Posterior cingulate gyrus (tissue), 11 donors: ENCODE results near the gene HOXB2.

ENCODE experiments used
- DNase-seq, 10 donors: peaks; one replicate each; pipeline versions ENCODE4 v3.0.0 to v3.0.0-alpha.2; 2020 to 2021; ENCODE audit warnings: mixed read lengths in 3 of 10
- intact Hi-C: fragments of 100-400 bp; cut with DNase I; formaldehyde crosslinking; loops from one replicate; pipeline ENCODE4 v1.15.1; 2023

The HOXB2 gene

DNA sequence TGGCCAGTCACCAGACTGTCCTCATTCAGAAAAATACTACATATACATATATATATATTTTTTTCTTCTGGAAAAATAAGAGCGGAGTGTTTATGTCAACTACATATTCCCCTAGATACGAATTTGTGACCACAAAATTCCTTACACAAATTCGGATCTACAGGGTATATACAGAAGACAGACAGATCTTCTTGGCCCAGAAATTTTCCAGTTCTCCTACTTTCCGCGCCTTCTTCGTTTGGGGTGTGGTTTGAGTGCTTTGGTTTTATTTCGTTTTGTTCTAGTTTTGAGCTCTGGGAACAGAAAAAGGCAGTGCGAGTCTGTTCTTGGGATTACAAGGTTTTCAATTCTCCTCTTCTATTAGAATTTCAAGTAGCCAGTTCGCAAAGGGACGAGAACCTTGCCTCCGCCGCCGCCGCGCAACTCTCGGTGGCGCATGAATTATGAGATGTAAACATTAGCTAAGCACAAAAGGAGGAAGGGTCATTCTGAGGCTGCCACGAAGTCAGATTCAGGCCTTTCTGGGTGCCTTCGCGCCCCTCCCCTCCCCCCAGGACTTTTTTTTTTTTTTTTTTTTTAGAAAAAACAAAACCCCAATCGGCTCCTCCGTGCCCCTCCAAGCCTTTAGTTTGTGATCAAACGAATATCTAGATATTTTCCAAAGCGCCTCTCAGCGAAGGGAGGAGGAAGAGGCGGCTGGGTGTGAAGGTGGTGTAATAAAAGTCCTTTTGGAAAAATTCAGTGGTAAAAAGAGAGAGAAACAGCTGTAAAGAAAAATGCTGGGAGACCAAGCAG, 35.0 kb upstream of the HOXB2 start:
- intact Hi-C loops = no loop called here

DNA sequence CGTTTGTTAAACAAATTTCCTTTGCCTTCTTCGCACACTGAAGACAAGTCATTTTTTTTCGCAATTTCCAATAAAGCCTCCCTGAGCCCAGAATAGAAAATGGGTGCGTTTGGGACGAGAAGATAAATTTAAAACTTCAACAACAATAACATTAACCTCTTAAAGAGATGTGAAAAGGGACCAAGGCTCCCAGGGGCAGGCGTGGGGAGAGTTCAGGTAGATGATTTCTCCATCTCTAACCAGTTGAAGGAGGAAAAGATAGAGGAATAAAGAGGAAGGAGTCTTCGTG, 34.5 kb upstream of the HOXB2 start:
- intact Hi-C loops = no loop called here
- peak in 1 of 10 donors; percentile 14 for DNase-seq

More for the DNA sequence above, 35.0 kb upstream of the HOXB2 start:
- DNase-seq = no peak

DNA sequence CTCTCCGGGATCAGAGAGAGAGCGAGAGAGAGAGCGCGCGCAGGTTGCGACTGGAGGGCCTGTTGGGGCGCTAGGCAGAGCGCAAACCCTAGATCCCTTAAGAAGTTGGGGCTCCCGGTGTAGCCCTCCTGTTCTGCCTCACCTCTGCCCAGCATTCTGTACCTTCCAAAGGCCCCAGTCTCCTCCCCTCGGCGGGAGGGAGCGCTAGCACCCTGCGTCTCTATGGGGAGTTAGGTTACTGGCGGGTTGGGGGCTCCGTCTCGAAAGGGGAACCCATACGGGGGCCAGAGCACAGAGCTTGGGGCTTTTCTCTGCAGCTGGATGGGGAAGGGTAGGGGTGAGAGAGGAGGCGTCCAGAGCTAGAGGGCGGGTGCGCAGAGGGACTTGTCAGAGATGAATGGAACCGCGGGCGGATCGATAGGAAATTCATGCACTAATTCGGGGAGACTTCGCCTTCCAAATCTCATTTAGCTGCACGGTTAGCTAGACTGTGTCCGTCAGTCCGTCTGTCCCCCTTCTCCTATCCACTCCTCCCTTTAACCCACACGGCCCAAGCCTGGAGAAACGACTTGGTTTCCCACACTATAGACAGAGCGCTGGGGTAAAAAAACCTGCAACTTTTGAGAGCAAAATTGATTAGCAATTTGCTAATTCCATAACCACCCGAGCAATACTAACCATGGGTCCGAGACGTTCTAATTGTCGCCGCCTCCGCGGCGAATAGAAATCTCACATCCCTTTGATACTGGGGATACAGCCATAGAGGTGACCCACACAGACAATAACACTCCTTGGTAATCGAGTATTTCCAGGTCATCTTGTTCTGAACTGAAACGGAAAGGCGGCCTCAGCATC, 33.9 kb upstream of the HOXB2 start:
- intact Hi-C loops = no loop called here
- DNase-seq = peak in 1 of 10 donors; percentile 37

DNA sequence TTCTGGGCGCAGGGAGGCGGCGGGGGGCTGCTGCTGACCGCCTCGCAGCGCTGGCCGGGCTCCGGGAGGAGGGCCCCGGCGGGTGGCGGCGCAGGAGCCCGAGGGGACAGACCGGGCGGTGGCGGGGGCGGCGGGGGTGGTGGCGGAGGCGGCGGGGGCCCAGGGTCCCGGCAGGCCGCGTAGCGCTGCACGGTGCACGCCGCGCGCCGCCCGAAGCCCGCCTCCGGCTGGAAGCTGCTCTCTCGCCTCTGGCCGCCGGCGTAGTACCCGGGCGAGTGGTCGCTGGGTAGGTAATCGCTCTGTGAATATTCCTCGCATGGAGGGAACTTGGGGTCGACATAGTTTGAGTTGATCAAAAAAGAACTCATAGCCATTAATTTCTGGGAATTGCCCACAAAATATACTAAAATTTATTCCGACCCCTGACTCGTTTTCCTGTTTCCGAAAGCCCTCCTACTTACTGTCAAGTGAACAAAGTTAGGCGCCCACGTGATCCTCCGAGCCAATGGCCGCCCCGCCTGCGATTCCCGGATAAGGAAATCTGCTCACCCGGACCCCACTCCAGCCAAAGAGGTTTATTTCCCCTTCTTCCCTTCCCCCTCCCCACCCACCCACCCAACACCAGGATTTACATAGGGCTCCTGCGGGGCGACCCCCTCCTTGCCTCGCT, 33.2 kb upstream of the HOXB2 start, which contains the start of gene HOXB4:
HOXB4 (minus strand) TSS at position 405 of the 670 bp plus-strand sequence; CDS start at position 374, 31 bp downstream.
- intact Hi-C loops = no loop called here
- peak in 3 of 10 donors; percentile 11 to 80 (median 25) for DNase-seq

DNA sequence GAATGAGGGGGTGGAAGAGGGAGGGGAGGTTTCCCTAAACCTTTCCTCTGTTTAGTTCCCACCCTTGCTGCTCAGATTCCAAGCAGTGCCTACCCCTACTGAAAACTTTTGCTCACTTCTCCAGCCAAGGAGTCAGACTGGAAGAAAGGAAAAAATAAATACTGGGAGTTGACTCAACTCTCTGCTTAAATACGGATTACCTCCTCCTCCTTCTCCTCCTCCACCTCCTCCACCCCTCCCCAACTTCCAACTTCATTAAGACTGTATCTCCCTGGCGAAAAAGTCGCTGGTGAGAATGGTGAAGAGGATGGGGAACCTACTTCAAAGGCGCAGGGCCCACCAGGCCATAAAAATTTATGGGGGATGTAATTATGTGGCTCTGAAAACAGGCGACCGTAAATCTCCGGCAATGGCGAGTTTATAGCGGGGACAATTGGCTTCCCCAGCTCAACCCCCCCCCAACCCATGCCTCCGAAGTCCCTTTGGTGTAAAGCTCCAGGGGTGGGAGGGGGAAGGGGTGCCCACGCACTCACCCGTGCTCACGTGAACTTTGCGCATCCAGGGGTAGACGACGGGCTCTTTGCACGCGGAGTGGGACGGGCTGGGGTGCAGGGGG, 32.5 kb upstream of the HOXB2 start:
- intact Hi-C loops = no loop called here
- DNase-seq = peak in 1 of 10 donors; percentile 8

DNA sequence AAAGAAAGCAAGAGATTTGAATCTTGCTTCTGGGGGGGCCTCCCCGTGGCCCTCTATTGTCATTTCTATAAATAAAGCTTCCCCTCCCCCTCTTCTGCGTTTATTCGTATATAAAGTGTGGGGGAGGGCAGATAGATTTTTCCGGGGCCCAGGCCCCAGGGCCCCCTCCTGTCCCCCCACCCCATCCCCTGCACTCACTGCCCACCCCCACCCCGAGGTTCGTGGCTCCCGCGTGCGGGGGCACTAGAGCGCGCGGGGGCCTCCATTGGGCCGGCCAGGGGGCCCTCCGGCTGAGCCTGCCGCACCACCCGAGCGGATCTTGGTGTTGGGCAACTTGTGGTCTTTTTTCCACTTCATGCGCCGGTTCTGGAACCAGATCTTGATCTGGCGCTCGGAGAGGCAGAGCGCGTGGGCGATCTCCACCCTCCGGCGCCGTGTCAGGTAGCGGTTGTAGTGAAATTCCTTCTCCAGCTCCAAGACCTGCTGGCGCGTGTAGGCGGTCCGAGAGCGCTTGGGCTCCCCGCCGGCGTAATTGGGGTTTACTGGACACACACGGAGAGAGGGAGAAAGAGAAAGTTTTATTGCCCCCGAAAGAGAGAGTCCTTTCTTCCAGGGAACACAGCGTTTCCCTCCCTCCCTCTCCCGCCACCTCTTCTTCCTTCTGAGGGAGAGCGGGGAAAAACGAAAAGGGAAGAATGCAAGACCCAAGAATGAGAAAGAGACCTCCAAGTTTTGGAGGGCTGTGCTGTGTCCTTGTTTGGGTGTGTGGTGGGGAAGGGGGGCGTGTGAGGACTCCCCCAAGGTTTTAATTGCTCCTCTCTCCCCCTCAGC, 31.8 kb upstream of the HOXB2 start:
- intact Hi-C loops = no loop called here
- DNase-seq = peak in 1 of 10 donors; percentile 57

DNA sequence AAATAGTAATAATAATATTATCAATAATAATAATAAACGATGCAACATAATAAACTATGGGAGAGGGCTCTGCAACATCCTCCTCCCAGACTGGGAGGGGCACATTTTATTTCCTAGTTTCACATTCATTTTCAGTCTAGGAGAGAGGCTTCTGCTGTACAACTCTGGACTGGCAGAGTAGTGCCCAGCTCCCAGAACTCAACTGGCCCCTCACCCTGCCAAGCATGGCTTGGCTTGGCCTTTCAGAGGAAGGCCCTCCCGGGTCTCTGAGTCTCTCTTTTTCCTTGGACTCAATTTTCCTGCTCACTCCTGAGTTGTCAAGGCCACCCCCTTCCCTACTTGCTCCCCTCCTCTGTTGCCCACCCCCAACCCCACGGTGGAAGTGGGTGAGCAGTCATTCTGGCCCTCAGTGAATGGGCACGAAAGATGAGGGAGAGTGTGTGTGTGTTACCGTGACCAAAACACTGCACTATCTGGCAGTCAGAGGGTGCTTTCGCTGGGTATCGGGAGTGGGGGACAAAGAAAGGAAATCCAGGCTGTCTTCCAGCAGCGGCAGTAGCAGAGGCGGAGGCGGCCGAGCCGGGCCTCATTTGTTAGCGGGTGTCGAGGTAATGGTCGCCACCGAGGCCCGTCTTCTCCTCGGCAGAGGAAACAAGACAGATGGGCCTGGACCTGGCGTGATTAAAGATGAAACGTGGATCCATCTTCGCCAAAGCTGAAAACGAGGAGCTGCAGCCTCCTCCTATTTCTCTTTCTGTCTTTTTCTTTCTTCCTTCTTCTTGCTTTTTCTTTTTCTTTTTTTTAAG, 31.0 kb upstream of the HOXB2 start:
- peak in 1 of 10 donors; percentile 17 for DNase-seq

DNA sequence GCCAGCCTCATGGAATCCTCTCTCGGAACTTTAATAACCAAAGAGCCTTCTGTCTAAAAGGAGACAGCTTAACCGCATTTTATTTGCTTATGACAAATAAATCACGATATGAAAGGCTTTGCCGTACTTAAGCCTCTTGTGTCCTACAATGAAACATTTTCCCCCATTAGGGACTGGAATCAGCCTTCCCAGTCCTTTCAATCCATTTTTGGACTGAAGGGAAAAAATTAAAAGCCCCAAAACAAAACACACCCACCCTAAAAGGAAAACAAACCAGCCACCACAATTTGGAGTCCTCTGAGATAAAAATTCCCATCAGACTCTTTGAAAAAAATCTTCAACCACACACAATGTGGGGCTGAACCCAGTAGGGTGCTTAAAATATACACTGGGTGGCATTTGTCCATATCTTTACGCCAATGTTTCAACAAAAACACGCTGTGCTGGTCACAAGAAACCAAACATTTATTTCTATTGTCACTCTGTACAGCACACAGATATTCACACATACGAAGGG, 30.2 kb upstream of the HOXB2 start:
- intact Hi-C loops = no loop called here
- DNase-seq = no peak

More for the DNA sequence above, 31.0 kb upstream of the HOXB2 start:
- intact Hi-C loops = no loop called here

DNA sequence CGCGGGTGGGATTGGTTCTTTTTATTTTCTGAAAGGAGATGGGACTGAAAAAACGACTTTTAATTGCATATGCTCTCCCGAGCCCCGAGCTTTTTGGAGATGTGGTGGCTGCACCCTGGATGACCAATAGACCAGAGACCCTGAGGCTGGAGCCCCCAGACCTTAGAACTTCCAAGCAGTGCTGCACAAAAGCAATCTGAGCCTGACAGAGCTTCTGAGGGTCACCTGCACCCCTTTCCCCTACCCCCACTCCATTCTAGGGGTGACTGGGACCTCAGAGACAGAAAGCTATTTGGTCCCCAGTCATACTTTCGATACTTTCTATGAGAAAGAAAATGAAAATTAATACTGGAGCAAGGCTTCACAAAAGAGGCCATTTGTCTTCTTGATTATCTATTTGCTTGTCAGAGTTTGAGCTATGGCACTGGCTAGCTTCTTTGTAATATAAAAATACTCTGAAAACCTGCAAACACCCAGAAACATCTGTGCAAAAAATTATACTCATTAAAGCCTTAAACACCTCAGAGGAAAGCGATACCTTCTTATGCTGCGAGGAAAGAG, 29.7 kb upstream of the HOXB2 start:
- intact Hi-C loops = no loop called here
- no peak for DNase-seq

DNA sequence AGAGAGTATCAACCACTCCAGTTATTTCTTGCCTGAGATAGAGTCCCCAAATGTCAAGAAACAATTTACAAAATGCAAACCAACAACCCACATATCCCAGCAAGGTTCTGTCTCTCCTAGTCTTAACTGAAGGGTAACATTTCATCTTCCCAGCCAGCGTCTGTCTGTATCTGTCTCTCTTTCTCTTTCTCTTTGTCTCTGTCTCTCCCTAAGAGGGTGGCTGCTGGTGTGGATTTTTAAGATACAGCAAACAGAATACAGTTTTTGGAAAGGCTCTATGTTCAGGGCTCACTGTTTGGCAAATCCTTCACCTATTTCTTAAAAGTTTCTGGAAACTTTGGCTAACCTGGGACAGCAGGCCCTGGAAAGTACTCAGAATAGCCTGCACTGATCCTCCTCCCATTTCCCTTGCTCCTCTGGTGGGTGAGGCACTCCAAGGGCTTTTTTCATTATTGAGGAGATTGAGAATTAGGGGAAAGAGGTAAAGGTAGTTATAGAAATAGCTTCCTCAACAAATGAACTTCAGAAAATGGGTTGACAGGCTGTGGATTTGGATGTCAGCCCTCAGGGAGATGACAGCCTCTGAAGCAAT, 27.0 kb upstream of the HOXB2 start:
- intact Hi-C loops = no loop called here
- DNase-seq = no peak

DNA sequence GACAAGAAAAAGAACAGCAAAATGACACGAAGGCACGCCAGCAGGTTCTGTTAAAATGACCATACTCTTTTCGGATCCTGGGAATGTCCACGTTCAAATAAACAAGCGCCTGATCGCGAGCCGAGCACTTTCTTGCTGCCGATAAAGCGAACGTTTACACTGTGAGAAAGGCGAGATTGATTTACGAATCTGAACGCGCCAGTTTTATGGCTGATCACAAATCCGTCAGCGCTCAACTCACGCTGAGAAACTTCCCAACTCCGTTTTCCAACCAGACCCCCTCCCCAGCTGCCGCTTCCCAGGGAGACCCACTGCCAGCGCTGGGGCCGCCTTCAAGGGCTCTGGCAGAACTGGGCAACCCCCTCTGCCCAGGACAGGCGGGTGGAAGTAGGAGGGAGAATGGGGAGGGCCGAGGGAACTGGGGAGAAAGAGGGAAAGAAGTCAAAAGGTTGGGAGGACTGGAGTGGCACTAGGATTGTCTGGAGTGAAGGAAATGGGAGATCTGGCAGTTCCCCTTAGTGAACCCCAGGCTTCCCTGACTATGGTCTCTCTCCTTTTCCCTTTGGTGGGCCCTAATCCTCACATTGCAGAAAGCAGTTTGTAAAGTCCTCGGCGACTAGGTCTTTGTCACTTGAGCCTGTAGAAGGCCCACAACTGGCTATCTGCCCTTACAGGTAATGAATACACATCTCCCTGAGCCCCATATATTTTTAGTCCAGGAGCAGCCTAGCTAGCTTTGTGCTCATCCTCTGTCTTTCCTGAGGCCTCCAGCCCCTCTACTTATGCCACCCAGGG, 26.3 kb upstream of the HOXB2 start:
- intact Hi-C loops = no loop called here
- peak in 1 of 10 donors; percentile 59 for DNase-seq

DNA sequence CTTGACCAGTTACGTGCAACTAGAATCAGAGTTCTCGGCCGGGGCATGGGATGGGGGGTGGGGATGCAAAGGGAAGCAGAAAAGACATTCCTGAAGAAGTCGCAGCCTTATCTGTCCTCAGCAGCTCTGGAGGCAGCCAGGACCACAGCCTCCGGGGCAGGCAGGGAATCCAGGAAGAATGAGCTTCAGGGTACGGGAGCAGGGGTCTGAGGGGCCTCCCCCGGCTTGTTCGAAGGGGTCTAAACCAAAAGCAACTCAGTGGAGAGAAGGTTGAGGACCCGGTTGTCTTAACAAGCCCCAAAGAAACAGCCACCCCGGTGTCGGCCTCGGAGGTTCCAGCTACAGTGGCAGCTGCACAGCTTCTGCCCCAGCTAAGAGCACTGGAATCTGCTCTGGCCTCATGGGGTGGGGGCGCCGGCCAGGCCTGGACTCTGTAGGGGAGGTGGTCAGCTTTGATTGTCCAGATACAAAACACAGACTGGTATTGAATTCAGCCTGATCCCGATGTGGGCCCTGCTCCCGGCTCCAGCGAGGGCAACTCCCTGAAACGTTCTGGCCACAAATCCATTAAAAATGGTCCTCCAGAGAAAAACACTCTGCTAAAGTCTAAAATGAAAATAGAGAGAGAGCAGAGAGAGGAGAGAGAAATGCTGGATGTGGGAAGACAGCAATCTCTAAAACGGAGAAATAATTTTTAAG, 25.6 kb upstream of the HOXB2 start:
- intact Hi-C loops = no loop called here
- peak in 1 of 10 donors; percentile 49 for DNase-seq

DNA sequence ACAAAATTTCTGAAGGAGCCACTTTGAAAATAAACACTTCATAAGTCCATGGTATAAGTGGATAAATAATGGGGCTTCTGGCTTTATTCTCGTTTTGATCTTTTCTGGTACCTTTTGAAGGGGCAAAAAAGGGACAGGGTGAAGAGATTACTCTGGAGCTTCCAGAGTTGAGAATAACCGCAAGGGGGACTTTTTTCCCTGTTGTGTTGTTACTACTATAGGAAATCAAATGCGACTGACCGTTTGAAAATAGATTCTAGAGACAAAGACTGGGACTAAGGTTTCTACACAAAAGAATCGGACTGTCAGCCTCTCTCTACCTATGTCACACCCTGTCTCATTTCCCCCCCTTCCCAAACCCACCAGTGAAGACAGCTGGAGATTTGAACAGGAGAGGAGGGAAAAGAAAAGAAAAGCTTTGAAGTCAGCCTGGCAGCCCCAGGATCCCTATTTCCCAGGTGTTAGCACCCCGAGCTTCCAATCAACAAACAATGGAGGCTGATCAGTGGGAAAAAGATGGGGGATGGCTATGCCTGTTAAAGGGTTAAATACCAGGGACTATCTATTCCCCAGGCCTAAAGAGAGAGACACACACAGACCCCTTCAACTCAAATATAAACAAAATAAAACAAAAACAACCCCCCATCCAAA, 24.9 kb upstream of the HOXB2 start:
- intact Hi-C loops = no loop called here
- DNase-seq = no peak

DNA sequence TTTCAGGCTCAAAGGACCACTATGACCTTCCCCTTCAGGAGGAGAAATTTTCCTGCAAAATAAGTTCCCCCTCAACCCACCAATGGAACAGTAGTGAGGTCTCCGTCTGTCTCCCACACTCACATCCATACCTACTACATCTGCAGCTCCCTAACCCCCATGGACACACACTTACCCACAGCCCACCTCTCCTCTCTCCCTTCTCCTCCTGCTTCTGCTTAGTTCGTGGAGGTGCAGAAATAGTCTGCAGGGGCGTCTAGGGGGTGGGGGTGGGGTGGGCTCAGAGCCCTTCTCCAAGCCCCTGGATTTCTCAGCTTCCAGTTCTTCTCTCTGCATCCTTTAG, 24.3 kb upstream of the HOXB2 start:
- no peak for DNase-seq
- intact Hi-C loops = no loop called here

DNA sequence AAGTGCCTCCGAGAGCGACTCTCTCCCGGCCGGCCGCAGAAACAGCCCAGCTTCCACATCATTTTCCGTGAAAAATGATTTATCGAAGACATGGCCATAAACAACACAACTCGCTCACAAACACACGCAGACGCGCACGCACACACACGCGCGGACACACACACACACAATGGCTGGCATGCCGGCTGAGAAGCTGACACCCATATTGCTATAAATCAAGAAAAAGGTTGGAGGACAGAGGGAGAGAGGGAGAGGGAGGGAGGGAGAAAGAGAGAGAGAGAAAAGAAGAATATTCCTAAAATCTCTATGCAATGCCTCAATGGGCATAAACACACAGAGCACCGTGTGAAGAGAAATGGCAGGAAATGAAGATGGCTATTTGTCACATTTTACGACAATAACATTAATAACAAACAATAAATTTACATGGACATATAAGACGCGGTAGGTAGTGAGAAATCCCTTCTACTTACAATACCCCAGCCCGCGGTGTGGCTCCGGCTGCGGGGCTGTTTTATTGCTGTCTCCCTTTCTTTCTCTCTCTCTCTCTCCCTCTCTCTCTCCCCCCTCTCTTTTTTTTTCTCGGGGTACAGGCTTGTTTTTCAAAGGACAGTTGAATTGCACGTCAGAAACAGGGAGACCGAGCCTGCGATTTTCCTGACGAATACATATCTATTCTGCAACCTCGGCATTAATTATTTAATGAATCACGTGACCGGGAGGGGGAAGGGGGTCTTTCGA, 23.8 kb upstream of the HOXB2 start:
- no peak for DNase-seq
- intact Hi-C loops = no loop called here
